UCSD-AML1 (cell line): Measurements from ENCODE around the gene TXNDC16.
"Not testable (repeated sequence)": the region's sequence is repeated elsewhere in the genome, so short reads cannot be mapped to it uniquely, and the experiment has no call there.

Source experiments
- DNase-seq: peaks from one replicate; lab custom pipeline; 2025; ENCODE audit not compliant: unreplicated experiment; lab: John Stamatoyannopoulos, UW

The TXNDC16 gene

DNA sequence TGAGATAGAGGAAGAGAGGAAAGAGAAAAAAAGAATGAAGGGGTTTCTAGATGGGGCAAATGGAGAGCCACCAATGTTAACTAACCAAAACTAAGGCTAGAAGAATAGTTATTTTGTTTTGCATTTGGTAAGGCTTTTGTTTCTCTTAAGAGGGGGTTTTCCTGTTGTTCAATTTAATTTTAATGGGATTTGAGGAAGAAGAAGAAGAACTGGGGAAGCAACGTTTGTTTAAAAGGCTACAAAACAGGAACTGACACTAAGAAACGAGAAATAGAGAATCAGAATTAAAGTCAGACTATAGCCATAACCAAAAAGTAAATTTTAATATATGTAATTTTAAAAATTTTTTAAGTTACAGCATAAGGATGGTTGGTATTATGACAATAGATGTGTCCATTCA is 13.7 kb downstream of the TXNDC16 start:
- DNase-seq: no peak

DNA sequence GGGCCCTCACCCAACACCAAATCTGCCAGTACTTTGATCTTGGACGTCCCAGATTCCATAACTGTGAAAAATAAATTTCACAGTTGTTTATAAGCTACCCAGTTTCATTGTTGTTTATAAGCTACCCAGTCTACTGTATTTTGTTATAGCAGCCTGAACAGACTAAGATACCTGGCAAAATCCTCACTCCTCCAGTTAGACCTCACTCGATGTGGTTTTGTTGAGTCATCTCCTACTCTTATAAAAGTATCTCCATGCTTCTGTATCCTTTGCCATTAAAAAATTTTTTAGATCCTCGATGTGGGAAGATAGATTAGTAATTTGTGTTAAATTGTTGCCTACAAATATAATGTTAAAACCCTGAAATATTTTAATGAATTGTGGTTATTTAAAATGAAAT is 16.0 kb downstream of the TXNDC16 start:
- DNase-seq: no peak

DNA sequence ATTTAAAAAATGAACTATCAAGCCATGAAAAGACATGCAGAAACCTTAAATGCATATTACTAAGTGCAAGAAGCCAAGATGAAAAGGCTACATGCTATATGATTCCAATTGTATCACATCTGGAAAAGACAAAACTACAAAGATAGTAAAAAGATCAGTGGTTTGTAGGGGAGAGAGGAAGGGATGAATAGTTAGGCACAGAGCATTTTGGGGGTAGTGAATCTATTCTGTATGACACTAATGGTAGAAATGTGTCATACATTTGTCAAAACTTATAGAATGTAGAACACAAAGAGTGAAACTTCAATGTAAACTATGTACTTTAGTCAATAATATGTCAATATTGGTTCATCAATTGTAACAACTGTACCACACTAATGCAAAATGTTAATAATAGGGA is 20.8 kb downstream of the TXNDC16 start:
- no peak for DNase-seq

DNA sequence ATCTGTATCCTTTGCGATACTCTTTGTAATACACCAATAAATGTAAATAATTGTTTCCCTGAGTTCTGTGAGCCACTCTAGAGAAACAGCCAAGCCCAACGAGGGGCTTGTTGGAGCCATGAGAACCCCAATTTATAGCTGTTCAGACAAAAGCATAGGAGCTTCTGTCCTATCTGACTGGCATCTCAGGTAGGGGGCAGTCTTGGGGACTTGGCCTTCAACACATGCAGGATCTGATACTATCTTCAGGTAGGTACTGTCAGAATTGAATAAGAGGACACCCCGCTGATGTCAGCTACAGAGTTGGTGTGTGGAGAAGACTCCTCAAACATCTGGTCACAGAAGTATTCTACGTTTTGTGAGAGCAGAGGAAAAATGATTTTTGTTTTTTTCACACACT is 25.3 kb downstream of the TXNDC16 start:
- DNase-seq: no peak

DNA sequence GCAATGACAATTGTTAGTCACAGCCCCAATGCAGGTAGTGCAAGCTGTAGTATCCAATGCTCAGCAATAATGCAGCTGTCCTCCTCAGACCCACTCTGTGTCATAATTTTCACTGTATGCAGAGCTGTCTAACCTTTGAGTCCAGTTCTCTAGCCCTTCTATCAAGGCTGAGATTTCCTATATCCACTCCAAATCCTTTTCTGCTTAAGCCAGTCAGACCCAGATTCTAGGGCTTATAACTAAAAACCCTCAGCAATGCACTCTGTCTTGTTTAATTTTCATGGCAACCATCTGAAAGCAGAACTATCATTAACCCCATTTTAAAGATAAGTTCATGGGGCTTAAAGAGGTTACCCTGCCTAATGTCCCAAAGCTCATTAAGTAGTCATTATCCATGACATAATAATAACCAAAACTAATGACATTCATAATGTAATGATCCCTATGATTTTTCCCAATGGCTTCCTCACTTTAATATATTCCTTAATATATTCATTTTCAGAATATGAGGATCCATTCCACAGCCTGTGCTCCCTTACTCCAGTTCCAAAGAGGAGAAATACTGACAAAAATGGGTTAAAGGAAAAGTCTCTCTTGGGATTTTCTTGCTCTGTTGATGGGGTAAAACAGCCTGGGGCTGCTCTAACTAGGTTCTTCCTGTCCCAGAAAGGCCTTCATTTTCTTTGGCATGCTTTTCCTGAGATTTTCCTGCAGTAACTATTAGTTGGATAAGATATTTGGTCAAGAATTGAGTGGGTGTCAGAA is 29.5 kb downstream of the TXNDC16 start:
- DNase-seq: no peak

DNA sequence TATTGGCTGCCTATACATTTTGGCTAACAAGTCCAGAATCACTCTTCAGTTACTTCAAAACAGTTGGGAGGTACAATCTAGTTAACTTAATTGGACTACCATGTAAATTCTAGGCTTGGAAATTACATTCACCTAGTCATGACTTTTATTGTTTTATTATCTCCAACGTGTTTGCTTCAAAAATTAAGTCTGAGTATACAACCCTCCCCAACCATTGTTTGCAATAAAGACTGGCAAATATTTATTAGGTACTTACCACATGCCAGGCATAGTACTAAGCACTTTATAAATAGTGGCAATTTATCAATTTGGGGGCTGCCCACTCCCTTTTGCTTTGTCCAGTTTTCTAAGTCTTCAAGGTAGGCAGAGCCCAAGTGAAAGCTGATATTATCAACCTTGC is 30.3 kb downstream of the TXNDC16 start:
- DNase-seq: no peak

GRCh38 chr14:52514046-52514811 is 38.1 kb downstream of the TXNDC16 start:
- no peak for DNase-seq

- DNase-seq: no peak
Observed at GRCh38 chr14:52513249-52513648, 39.1 kb downstream of the TXNDC16 start.

DNA sequence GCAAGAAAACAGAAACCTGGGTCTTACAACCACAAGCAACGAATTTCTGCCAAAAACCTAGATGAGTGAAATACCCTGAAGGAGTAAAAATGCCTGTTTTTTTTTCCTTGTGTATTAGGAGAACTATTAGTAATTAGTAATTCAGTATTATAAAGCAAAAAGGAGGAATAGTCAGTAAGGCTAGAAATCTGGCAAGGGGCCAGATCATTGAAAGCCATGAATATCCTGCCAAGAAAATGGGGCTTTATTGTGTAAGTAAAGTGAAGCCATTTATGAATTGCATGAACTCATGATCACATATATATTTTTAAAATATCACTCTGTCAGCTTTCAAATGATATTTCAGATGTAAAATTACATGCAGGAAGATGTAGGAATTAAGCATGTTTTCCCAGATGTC is 57.9 kb downstream of the TXNDC16 start:
- DNase-seq: no peak

GRCh38 chr14:52485350-52485960 is 66.8 kb downstream of the TXNDC16 start:
- no peak for DNase-seq

GRCh38 chr14:52481864-52482263 is 70.4 kb downstream of the TXNDC16 start:
- DNase-seq: no peak

GRCh38 chr14:52473557-52473956 is 78.7 kb downstream of the TXNDC16 start:
- DNase-seq: no peak

- no peak for DNase-seq
Observed at GRCh38 chr14:52472728-52473127, 79.6 kb downstream of the TXNDC16 start.

- not testable (repeated sequence) for DNase-seq
Observed at GRCh38 chr14:52472251-52472650, 80.1 kb downstream of the TXNDC16 start.

GRCh38 chr14:52467515-52468266 is 84.6 kb downstream of the TXNDC16 start:
- no peak for DNase-seq

DNA sequence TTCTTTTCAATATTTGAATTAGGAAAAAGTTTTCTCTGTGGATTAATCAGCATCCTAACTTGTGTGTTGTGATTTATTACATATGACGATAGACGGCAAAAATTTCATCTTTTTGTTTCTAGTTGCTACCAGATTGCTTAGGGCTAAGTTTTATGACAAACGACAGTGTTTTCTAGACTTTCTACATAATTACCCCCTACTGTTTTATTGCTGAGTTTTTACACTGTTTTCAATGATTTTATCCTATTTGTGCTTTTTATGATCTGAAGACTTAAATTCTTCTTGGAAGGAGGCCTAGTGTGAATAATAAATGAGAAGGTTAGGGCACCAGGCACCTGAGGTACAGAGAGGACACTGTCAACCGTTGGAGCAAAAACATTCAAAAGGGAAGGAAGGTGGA is 88.1 kb downstream of the TXNDC16 start:
- no peak for DNase-seq

- DNase-seq: no peak
Observed at GRCh38 chr14:52463375-52463774, 88.9 kb downstream of the TXNDC16 start.

DNA sequence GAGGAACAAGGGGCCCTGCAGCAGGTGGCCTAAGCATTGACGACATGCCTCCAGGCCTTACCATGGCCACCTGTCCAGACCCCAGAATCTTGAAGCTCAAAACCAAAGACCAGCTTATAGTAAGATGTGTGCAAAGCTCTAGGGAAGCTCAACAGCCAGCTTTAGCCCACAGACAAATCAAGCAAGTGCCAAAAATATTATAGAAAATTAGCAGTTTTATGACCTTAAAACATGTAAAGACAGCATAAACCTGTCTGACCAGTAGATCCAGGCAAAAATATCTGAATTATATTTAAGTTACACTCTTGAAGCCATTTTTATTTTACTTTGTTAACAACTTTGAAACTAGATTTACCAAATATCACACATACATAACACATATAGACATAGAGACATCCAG is 90.6 kb downstream of the TXNDC16 start:
- DNase-seq: no peak

GRCh38 chr14:52458721-52459085 is 93.6 kb downstream of the TXNDC16 start:
- DNase-seq: no peak

DNA sequence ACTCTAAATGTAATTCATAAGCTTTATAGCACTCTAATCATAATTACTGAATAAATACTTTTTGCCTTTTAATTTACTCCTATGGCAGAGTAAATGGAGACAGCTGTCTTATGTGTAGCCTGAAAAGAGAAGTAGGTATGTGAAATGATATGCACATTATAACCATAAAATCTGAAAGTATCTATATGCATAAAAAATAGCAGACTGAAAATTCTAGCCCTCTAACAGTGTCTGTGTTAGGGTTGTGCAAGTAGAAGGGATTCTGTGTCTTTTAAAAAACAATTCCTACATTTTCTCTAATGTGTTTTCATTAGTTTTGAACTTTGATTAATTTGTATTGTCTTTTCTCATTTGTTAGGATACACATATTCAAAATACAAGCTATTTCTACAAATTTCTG is 94.9 kb downstream of the TXNDC16 start:
- no peak for DNase-seq

DNA sequence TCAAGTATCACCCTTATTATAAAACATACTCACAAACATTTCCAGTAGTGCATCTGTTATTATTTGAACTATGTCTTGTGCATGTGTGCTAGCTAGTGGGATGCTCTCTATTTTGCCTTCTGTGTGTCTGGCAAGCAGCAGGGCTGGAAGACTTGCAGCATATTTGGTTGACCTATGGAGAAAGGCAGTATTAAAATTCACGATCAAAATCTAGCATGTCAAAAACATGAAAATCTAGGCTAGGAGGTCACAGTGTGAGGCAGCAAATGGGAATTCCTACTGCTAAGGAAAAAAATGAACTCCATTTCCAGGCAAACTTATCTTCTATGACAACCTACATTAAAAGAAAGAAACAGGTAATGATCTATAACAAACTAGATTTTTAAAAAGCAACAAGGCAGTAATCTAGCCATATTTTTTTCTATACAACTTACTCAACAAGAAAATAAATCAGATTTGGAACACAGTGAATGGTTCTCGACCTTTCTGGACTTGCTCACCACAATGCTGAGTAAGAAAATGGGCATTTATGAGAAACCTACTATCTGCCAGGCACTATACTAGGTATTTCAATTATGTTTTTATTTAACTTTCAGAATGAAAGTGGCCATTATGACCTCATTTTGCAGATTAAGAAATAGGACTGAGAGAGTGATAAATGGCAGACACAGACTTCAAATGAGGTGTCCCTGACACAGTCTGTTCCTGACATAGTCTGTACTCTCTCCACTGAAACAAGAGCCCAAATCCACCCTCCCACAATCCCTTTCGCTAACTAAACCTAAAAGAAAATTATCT is 96.8 kb downstream of the TXNDC16 start:
- DNase-seq: no peak
